Measurements from ENCODE around the gene CTSE. TPM values are rescaled to one million over a fixed set of nuclear protein-coding genes. Genes with fewer than 3 reads are reported as not detected.
"Not testable (repeated sequence)": the region's sequence is repeated elsewhere in the genome, so short reads cannot be mapped to it uniquely, and the experiment has no call there.

Gene CTSE
- total and polyA plus RNA-seq, 12 donors = 0.07 to 0.11 TPM; not detected in 10

GRCh38 chr1:206001476-206001888 is 22.2 kb downstream of the CTSE start:
- WGBS, 4 donors = 0 to 25% (median 23%) methylated on average over 2 to 3 of the region's 3 CpGs
- DNase-seq = peak in 6 of 7 donors; percentile 61 to 71 (median 66)
- Histone ChIP-seq H3K36me3 (replicated peaks in 1 of 2) (no peaks in the 10 kb centered on the region), H3K4me3 (no peak overlapping the region), H3K27ac (peak overlapping the region in 2 of 5 donors; percentile 30), H3K27me3 (no peaks in the 10 kb centered on the region), H3K9me3 (replicated peaks in 1 of 3) (no peaks in the 10 kb centered on the region), H3K4me1 (replicated peaks in 1 of 2) (peaks cover 0 to 14% of the 10 kb centered on the region in 2 donors)
- intact Hi-C loops (cut with DNase I) = no loop called here
- TF ChIP-seq POLR2A (IDR thresholded peaks at IDR 0.05) = no peak
- TF ChIP-seq, protein P1, sequence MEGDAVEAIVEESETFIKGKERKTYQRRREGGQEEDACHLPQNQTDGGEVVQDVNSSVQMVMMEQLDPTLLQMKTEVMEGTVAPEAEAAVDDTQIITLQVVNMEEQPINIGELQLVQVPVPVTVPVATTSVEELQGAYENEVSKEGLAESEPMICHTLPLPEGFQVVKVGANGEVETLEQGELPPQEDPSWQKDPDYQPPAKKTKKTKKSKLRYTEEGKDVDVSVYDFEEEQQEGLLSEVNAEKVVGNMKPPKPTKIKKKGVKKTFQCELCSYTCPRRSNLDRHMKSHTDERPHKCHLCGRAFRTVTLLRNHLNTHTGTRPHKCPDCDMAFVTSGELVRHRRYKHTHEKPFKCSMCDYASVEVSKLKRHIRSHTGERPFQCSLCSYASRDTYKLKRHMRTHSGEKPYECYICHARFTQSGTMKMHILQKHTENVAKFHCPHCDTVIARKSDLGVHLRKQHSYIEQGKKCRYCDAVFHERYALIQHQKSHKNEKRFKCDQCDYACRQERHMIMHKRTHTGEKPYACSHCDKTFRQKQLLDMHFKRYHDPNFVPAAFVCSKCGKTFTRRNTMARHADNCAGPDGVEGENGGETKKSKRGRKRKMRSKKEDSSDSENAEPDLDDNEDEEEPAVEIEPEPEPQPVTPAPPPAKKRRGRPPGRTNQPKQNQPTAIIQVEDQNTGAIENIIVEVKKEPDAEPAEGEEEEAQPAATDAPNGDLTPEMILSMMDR (IDR thresholded peaks at IDR 0.05) = no peak

GRCh38 chr1:206000641-206001339 is 22.9 kb downstream of the CTSE start:
- H3K9me3 ChIP-seq (replicated peaks in 1 of 3) = no peaks in the 10 kb centered on the region
- WGBS, 4 donors = 78 to 82% (median 79%) methylated on average over 8 of the region's 8 CpGs
- peak overlapping the region in 1 of 5 donors; percentile 29 for H3K27ac ChIP-seq
- TF ChIP-seq POLR2A (IDR thresholded peaks at IDR 0.05) = no peak
- TF ChIP-seq, protein P1 (IDR thresholded peaks at IDR 0.05) = no peak
- peaks cover 0 to 14% of the 10 kb centered on the region in 2 donors for H3K4me1 ChIP-seq (replicated peaks in 1 of 2)
- intact Hi-C loops (cut with DNase I) = no loop called here
- peak in 3 of 7 donors; percentile 10 to 43 (median 16) for DNase-seq
- no peaks in the 10 kb centered on the region for H3K36me3 ChIP-seq (replicated peaks in 1 of 2)
- no peak overlapping the region for H3K4me3 ChIP-seq
- no peaks in the 10 kb centered on the region for H3K27me3 ChIP-seq

- peak in 2 of 7 donors; percentile 13 to 27 for DNase-seq
These were observed 25.0 kb downstream of the CTSE start for GRCh38 chr1:205998457-205999241.

GRCh38 chr1:205996641-205997040 is 27.1 kb downstream of the CTSE start:
- H3K27ac ChIP-seq; DNase-seq; H3K27me3 ChIP-seq; H3K4me1 ChIP-seq (replicated peaks in 1 of 2); H3K9me3 ChIP-seq (replicated peaks in 1 of 3); H3K36me3 ChIP-seq (replicated peaks in 1 of 2); H3K4me3 ChIP-seq; intact Hi-C loops (cut with DNase I): not testable (repeated sequence)
- WGBS, 4 donors = 85 to 100% (median 91%) methylated on average over 1 of the region's 1 CpG

More at GRCh38 chr1:205998457-205999241, 25.0 kb downstream of the CTSE start:
- H3K27me3 ChIP-seq = no peaks in the 10 kb centered on the region
- H3K36me3 ChIP-seq (replicated peaks in 1 of 2) = no peaks in the 10 kb centered on the region
- intact Hi-C loops (cut with DNase I) = no loop called here
- no peak overlapping the region for H3K27ac ChIP-seq
- peaks cover 0 to 14% of the 10 kb centered on the region in 2 donors for H3K4me1 ChIP-seq (replicated peaks in 1 of 2)
- WGBS, 4 donors = 79 to 88% (median 85%) methylated on average over 13 of the region's 13 CpGs
- TF ChIP-seq, protein P1 (IDR thresholded peaks at IDR 0.05) = no peak
- no peak for TF ChIP-seq POLR2A (IDR thresholded peaks at IDR 0.05)
- H3K4me3 ChIP-seq = no peak overlapping the region
- H3K9me3 ChIP-seq (replicated peaks in 1 of 3) = no peaks in the 10 kb centered on the region
